GM06990 (cell line): ENCODE measurements around the gene PIGU.

ENCODE experiments used
- DNase-seq: peaks from one replicate; pipeline ENCODE4 v3.0.0-alpha.2; 2011; ENCODE audit not compliant: insufficient read length; ENCODE audit errors: extremely low read depth
- H3K27me3 ChIP-seq: replicated peaks from 2 replicates; pipeline ENCODE4 v1.6.0; 2011; ENCODE audit warnings: low read length; ENCODE audit not compliant: control insufficient read depth, insufficient read depth
- H3K36me3 ChIP-seq: 2 replicates; pipeline ENCODE4 v1.5.1; 2011; ENCODE audit warnings: low read length; ENCODE audit not compliant: control insufficient read depth, insufficient read depth
- H3K4me3 ChIP-seq: replicated peaks from 2 replicates; pipeline ENCODE4 v1.5.1; 2011; ENCODE audit warnings: low read depth, mild to moderate bottlenecking, control low read depth, low read length
- TF ChIP-seq, protein P1 (sequence below): IDR thresholded peaks from 2 replicates; pipeline ENCODE4 v1.5.1; 2011; ENCODE audit warnings: low read length, control low read depth, mild to moderate bottlenecking, inconsistent platforms; ENCODE audit not compliant: insufficient read depth, poor library complexity, severe bottlenecking

Gene PIGU

GRCh38 chr20:34512955-34513419 lies 163.9 kb downstream of the PIGU start:
- H3K36me3 ChIP-seq, result no peaks in the 10 kb centered on the region; the same call in 1 of the 2 replicates
- no peak overlapping the region for H3K4me3 ChIP-seq
- TF ChIP-seq, protein P1, sequence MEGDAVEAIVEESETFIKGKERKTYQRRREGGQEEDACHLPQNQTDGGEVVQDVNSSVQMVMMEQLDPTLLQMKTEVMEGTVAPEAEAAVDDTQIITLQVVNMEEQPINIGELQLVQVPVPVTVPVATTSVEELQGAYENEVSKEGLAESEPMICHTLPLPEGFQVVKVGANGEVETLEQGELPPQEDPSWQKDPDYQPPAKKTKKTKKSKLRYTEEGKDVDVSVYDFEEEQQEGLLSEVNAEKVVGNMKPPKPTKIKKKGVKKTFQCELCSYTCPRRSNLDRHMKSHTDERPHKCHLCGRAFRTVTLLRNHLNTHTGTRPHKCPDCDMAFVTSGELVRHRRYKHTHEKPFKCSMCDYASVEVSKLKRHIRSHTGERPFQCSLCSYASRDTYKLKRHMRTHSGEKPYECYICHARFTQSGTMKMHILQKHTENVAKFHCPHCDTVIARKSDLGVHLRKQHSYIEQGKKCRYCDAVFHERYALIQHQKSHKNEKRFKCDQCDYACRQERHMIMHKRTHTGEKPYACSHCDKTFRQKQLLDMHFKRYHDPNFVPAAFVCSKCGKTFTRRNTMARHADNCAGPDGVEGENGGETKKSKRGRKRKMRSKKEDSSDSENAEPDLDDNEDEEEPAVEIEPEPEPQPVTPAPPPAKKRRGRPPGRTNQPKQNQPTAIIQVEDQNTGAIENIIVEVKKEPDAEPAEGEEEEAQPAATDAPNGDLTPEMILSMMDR, result no peak
- no peaks in the 10 kb centered on the region for H3K27me3 ChIP-seq
- no peak for DNase-seq

DNA sequence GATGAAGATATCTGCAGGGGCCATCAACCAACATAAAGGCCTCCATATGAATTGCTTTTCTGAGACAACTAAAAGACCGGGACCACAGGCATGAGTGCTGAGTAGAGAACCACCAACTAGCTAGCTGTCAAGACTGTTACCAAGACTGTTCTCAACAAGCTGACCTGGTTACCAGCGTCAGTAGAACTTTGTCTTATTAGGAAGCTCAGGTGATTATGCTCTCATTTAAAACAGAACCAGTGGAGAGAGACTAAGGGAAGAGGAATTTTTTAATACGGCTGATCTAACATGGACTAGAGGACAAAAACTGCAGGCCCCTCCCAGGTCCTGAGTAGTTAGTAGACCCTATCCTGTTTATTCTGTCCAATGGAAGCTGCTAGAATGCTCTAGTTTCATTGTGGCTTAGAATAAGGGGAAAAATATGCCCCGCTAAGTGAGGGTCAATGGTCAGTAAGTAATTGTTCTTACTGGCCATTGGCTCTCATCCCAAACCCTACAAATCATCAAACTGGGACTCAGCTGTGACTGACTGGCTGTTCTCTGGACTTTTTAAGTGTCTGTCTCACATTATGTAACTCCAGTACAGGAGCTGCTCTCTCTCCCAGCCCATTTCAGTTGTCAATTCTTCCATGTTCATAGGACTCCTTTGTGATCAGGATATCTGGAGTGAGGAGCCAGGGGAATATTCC lies 164.5 kb downstream of the PIGU start:
- Histone ChIP-seq H3K36me3 (no peaks in the 10 kb centered on the region; the same call in 1 of the 2 replicates), H3K4me3 (no peak overlapping the region), H3K27me3 (no peaks in the 10 kb centered on the region)
- TF ChIP-seq, protein P1, result no peak
- DNase-seq, result no peak

DNA sequence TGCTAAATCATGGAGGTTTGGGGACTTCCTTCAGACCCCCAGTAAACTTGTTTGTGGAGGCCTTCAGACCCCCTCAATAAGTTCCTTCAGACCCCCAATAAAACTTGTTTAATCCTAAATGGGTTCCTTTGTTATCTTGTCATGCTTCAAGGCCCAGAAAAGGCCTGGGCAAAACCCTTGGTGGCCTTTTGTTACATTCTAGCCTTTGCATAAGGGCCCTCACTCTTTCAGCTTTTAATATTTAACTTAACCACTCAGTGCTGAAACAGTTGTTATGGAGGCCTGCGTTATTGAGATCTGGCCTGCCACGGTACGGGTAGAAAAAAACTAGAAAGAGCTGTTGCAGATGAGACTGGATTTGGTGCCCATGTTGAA lies 165.0 kb downstream of the PIGU start:
- Histone ChIP-seq H3K36me3 (no peaks in the 10 kb centered on the region; the same call in 1 of the 2 replicates), H3K27me3 (no peaks in the 10 kb centered on the region), H3K4me3 (no peak overlapping the region)
- no peak for DNase-seq
- TF ChIP-seq, protein P1, result no peak

DNA sequence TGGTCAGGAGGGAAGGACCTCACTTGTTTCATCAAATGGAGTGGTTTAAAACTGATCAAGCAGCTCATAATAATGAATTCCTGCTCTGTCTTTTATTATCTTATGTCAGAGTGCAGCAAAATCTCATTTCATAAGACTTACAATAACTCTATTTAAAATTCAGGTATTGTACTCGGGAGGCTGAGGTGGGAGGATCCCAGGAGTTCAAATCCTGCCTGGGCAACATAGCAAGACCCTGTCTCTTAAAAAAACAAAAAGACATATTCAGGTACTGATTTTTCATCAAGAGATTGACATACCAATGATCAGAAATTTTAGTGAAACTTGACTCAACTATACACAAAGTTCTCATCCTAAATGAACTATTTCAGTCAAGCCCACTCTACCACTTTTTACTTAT lies 166.3 kb downstream of the PIGU start:
- H3K36me3 ChIP-seq, result peaks cover 4% of the 10 kb centered on the region
- no peak overlapping the region for H3K4me3 ChIP-seq
- H3K27me3 ChIP-seq, result no peaks in the 10 kb centered on the region
- DNase-seq, result no peak
- TF ChIP-seq, protein P1, result no peak
